Measurements from ENCODE around the gene MED17.

DNA sequence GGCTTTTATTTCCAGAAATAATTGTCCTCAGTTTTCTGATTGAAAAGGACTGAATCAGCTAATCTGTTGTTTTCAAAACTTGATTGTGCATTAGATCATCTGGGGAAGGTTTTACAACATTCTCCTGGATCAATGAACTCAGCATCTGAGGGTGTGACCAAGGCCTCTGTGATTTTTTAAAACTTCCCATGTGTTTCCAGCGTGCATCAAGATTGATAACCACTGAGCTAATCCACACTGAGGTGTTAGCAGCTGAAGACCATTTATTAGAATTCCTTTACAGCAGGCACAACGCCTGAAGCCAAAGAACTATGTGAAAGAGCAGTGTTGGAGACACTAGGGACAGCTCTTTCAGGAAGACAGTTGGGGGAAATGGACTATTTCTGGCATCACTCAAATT, 56.1 kb downstream of the MED17 start:
- no peak for TF ChIP-seq POLR2A (IDR thresholded peaks at IDR 0.05; ENCODE audit: low read length)
- no peak for TF ChIP-seq GATA1 (IDR thresholded peaks at IDR 0.05; ENCODE audit: low read depth, low read length)
